HepG2 (cell line): Measurements from ENCODE around the gene MACROH2A1. TPM values are rescaled to one million over a fixed set of nuclear protein-coding genes. Genes with fewer than 3 reads are reported as not detected.

ENCODE experiments used
- ATAC-seq: fragments of 200-7000 bp; cut with Tn5 transposase; 3 replicates; pipeline ENCODE4 v1.9.1; 2020; ENCODE audit warnings: mild to moderate bottlenecking, moderate library complexity
- BruUV-seq: library from RNA; stranded (reverse); fragments of 400-500 nt; replicated peaks from 2 replicates; lab custom pipeline; 2021; lab: Mats Ljungman, UMichigan
- CTCF ChIA-PET: fragments of 300-600 bp; formaldehyde crosslinking; extraction: SDS; loops from one replicate; lab custom pipeline; 2021; ENCODE audit warnings: low total read pairs, inconsistent platforms, low intra/inter-chr PET ratio; lab: Yijun Ruan, JAX
- POLR2A ChIA-PET: fragments of 350-600 bp; sonication (Branson Sonifier 250); formaldehyde crosslinking; loops from one replicate; lab custom pipeline; 2020; ENCODE audit warnings: antibody characterized with exemption, inconsistent platforms; lab: Yijun Ruan, JAX
- DNase-seq: peaks from one replicate; pipeline ENCODE4 v3.0.0-alpha.2; 2015; ENCODE audit warnings: low spot score
- FAIRE-seq: peaks from 3 replicates; lab custom pipeline; 2011; peaks lifted over from hg19 to GRCh38; lab: Jason Lieb, UNC
- H2AFZ ChIP-seq: one replicate; pipeline ENCODE4 v1.6.1; 2011; ENCODE audit warnings: low read length, inconsistent platforms
- H3K27ac ChIP-seq: fragments of 300-600 bp; 3 replicates; pipeline ENCODE4 v1.8.0; 2011; ENCODE audit warnings: mixed run types, mild to moderate bottlenecking, mixed read lengths, low read length, inconsistent platforms; ENCODE audit not compliant: insufficient read depth; ENCODE audit errors: extremely low read length
- H3K27me3 ChIP-seq, 2 experiments: fragments of 200-600 bp in 1 of 2; 2 replicates in 1 of 2; 3 replicates in 1 of 2; pipeline versions ENCODE4 v1.6.0 to v1.8.0; 2011; ENCODE audit warnings: low read length in 2 of 2, mild to moderate bottlenecking in 2 of 2, moderate library complexity in 2 of 2, inconsistent platforms in 1 of 2; ENCODE audit not compliant: insufficient read depth in 2 of 2, control insufficient read depth in 1 of 2
- H3K36me3 ChIP-seq, 2 experiments: fragments of 200-600 bp in 1 of 2; replicated peaks in 1 of 2; 2 replicates in 1 of 2; 3 replicates in 1 of 2; pipeline versions ENCODE4 v1.5.1 to v1.8.0; 2011; ENCODE audit warnings: low read length in 2 of 2, inconsistent platforms in 1 of 2; ENCODE audit not compliant: insufficient read depth in 2 of 2, control insufficient read depth in 1 of 2
- H3K4me1 ChIP-seq: 2 replicates; pipeline ENCODE4 v1.5.1; 2012; ENCODE audit warnings: low read length, inconsistent platforms; ENCODE audit not compliant: insufficient read depth
- H3K4me2 ChIP-seq: 2 replicates; pipeline ENCODE4 v1.6.0; 2011; ENCODE audit warnings: low read depth, low read length, inconsistent platforms
- H3K4me3 ChIP-seq, 3 experiments: fragments of 200-600 bp in 1 of 3; sonication (generic), shearing (Covaris generic) in 1 of 3; replicated peaks in 1 of 3; 2 replicates each; pipeline ENCODE4 v1.5.1; 2011 to 2016; ENCODE audit warnings: low read length in 3 of 3, inconsistent platforms in 2 of 3, low read depth in 2 of 3, mild to moderate bottlenecking in 2 of 3, control low read depth in 1 of 3, mixed read lengths in 1 of 3; ENCODE audit not compliant: insufficient read depth in 1 of 3
- H3K79me2 ChIP-seq: one replicate; pipeline ENCODE4 v1.6.1; 2011; ENCODE audit warnings: low read length, inconsistent platforms; ENCODE audit not compliant: insufficient read depth
- H3K9ac ChIP-seq: 2 replicates; pipeline ENCODE4 v1.6.0; 2011; ENCODE audit warnings: mild to moderate bottlenecking, low read depth, low read length, inconsistent platforms; ENCODE audit not compliant: insufficient read depth
- H3K9me3 ChIP-seq: 2 replicates; pipeline ENCODE4 v1.5.1; 2012; ENCODE audit warnings: mild to moderate bottlenecking, low read length
- H4K20me1 ChIP-seq: 2 replicates; pipeline ENCODE4 v1.6.0; 2011; ENCODE audit warnings: inconsistent platforms, mild to moderate bottlenecking, low read length, moderate library complexity; ENCODE audit not compliant: insufficient read depth
- EHMT2 ChIP-seq: fragments of 200-600 bp; sonication (generic); IDR thresholded peaks from 2 replicates; pipeline ENCODE4 v1.7.0; 2017; ENCODE audit warnings: antibody characterized with exemption, low read depth, low read length, borderline replicate concordance
- FOXJ3 ChIP-seq: sonication (generic); formaldehyde crosslinking; IDR thresholded peaks from 2 replicates; pipeline ENCODE4 v1.4.0; 2020; ENCODE audit warnings: missing genetic modification reagents, mild to moderate bottlenecking, borderline replicate concordance
- HMG20B ChIP-seq: conservative IDR thresholded peaks from 2 replicates; pipeline ENCODE4 v1.6.1; 2016; ENCODE audit warnings: missing genetic modification reagents, missing compliant biosample characterization
- HNRNPUL1 ChIP-seq: fragments of 200-400 bp; formaldehyde crosslinking; IDR thresholded peaks from 2 replicates; pipeline ENCODE4 v1.6.1; 2017; ENCODE audit warnings: low read depth, mild to moderate bottlenecking, low read length, moderate library complexity
- KAT7 ChIP-seq: IDR thresholded peaks from 2 replicates; pipeline ENCODE4 v1.6.1; 2018; ENCODE audit warnings: borderline replicate concordance, missing compliant biosample characterization
- TFAP4 ChIP-seq: sonication (generic); IDR thresholded peaks from 2 replicates; pipeline ENCODE4 v1.6.1; 2016; ENCODE audit warnings: low read depth, borderline replicate concordance
- YEATS4 ChIP-seq: sonication (generic); formaldehyde crosslinking; IDR thresholded peaks from 2 replicates; pipeline ENCODE4 v1.4.0; 2020; ENCODE audit warnings: missing genetic modification reagents, borderline replicate concordance
- YY1 ChIP-seq: IDR thresholded peaks from 2 replicates; pipeline ENCODE4 v1.6.1; 2011; ENCODE audit warnings: low read length, low read depth, moderate library complexity, mild to moderate bottlenecking; ENCODE audit not compliant: insufficient read depth, insufficient replicate concordance
- ZFAT ChIP-seq: sonication (generic); formaldehyde crosslinking; conservative IDR thresholded peaks from 2 replicates; pipeline ENCODE4 v1.8.1; 2023; ENCODE audit warnings: missing genetic modification reagents, inconsistent platforms
- ZFP41 ChIP-seq: sonication (generic); formaldehyde crosslinking; IDR thresholded peaks from 2 replicates; pipeline ENCODE4 v1.4.0; 2020; ENCODE audit warnings: mild to moderate bottlenecking, missing genetic modification reagents, borderline replicate concordance
- ZMAT3 ChIP-seq: sonication (generic); formaldehyde crosslinking; conservative IDR thresholded peaks from 2 replicates; pipeline ENCODE4 v1.7.0; 2021; ENCODE audit warnings: missing genetic modification reagents
- ZNF207 ChIP-seq: fragments of 450-650 bp; IDR thresholded peaks from 2 replicates; pipeline ENCODE4 v1.6.1; 2016; ENCODE audit warnings: antibody characterized with exemption, borderline replicate concordance
- ZNF263 ChIP-seq: sonication (generic); formaldehyde crosslinking; IDR thresholded peaks from 2 replicates; pipeline ENCODE4 v1.4.0; 2020; ENCODE audit warnings: missing genetic modification reagents
- ZNF556 ChIP-seq: sonication (generic); formaldehyde crosslinking; IDR thresholded peaks from 2 replicates; pipeline ENCODE4 v1.4.0; 2020; ENCODE audit warnings: mild to moderate bottlenecking, missing genetic modification reagents, borderline replicate concordance
- ZNF646 ChIP-seq: sonication (generic); formaldehyde crosslinking; IDR thresholded peaks from 2 replicates; pipeline ENCODE4 v1.9.0; 2021; ENCODE audit warnings: mild to moderate bottlenecking, missing genetic modification reagents
- whole genome bisulfite sequencing: methylation state at CpG from one replicate; pipeline ENCODE4 v1.1.6; 2017; ENCODE audit warnings: low lambda C conversion rate; 5-methylcytosine and 5-hydroxymethylcytosine counted together
- in situ Hi-C: cut with HindIII; loops from 2 replicates; pipeline ENCODE4 v1.10.0; 2017; ENCODE audit warnings: low pct_unique_long_range_greater_than_20kb; ENCODE audit not compliant: extremely low pct_ligation_motif_present
- intact Hi-C: fragments of 100-400 bp; cut with micrococcal nuclease; formaldehyde crosslinking; loops from one replicate; pipeline ENCODE4 v1.10.0; 2022; ENCODE audit not compliant: unreplicated experiment
- polyA plus RNA-seq, 8 experiments: library from polyadenylated mRNA; depleted of rRNA in 3 of 8; stranded (reverse) in 7 of 8; unstranded in 1 of 8; fragments of >200 nt; fragmentation: Illumina TruSeq in 4 of 8; extraction: Trizol in 4 of 8; gene quantifications; 2 replicates each; pipeline versions ENCODE4 v1.2.1 to v1.2.3, GENCODE V29; 2011 to 2016; ENCODE audit warnings: low read depth in 4 of 8, missing spikeins in 1 of 8, mixed read lengths in 1 of 8; ENCODE audit not compliant: insufficient read depth in 1 of 8
- total RNA-seq, 5 experiments: library from RNA; depleted of rRNA; stranded (reverse); fragments of >200 nt; fragmentation: Illumina TruSeq; extraction: Trizol; gene quantifications; 2 replicates each; pipeline ENCODE4 v1.2.3, GENCODE V29; 2016; ENCODE audit warnings: low read depth in 1 of 5
- TF ChIP-seq, protein P1 (sequence below): sonication (generic); formaldehyde crosslinking; IDR thresholded peaks from 2 replicates; pipeline ENCODE4 v1.9.0; 2021; ENCODE audit warnings: missing genetic modification reagents, mild to moderate bottlenecking, borderline replicate concordance

MACROH2A1 gene
- total and polyA plus RNA-seq, 2 of the 13 experiments (the other 11 are each of a cell fraction or from before 2014, with no cell fraction given), result 69.1 to 158 TPM

DNA sequence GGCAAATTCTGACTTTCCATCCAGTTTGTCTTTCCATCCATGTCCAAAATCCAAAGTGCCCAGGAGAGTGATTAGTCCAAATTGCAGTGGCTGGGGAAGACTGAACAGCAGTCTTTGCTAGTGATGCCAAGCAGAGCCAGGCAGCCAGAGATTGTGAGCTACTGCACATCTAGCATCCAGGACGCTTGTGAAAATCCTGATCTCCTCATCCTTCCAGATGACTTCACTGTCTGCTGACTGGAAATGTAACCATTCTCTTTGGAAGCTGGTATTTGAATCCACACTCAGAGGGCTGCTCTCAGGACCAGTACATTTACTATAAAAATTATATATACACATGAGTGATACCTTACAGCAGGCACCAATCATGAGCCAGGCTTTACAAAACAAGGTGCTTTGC lies 49.6 kb downstream of the MACROH2A1 start:
- Histone ChIP-seq H3K36me3 (peaks cover 34 to 79% of the 10 kb centered on the region in 2 experiments; a peak in 4 of 5 replicates), H2AFZ (no peak overlapping the region), H3K9me3 (no peaks in the 10 kb centered on the region), H3K79me2 (no peaks in the 10 kb centered on the region), H4K20me1 (no peaks in the 10 kb centered on the region), H3K4me2 (no peak overlapping the region), H3K9ac (no peak overlapping the region), H3K27me3 (no peaks in the 10 kb centered on the region), H3K4me1 (no peaks in the 10 kb centered on the region), H3K4me3 (no peak overlapping the region), H3K27ac (no peak overlapping the region)
- BruUV-seq, result no TSS peak
- DNase-seq, result no peak
- 100% methylated on average over 1 of the region's 1 CpG for WGBS
- ChIA-PET CTCF (no interaction called here), POLR2A (no interaction called here)
- no peak for FAIRE-seq
- in situ Hi-C loops, result no loop called here
- no peak for ATAC-seq
- intact Hi-C loops, result no loop called here
- TF ChIP-seq YEATS4, result no peak
- no peak for TF ChIP-seq TFAP4
- TF ChIP-seq FOXJ3 (CRISPR knock-in tag), result no peak
- no peak for TF ChIP-seq EHMT2
- no peak for TF ChIP-seq HNRNPUL1
- no peak for TF ChIP-seq ZFP41 (CRISPR knock-in tag)
- TF ChIP-seq KAT7 (CRISPR knock-in tag), result no peak
- TF ChIP-seq, protein P1, sequence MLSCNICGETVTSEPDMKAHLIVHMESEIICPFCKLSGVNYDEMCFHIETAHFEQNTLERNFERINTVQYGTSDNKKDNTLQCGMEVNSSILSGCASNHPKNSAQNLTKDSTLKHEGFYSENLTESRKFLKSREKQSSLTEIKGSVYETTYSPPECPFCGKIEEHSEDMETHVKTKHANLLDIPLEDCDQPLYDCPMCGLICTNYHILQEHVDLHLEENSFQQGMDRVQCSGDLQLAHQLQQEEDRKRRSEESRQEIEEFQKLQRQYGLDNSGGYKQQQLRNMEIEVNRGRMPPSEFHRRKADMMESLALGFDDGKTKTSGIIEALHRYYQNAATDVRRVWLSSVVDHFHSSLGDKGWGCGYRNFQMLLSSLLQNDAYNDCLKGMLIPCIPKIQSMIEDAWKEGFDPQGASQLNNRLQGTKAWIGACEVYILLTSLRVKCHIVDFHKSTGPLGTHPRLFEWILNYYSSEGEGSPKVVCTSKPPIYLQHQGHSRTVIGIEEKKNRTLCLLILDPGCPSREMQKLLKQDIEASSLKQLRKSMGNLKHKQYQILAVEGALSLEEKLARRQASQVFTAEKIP (CRISPR knock-in tag), result no peak
- no peak for TF ChIP-seq YY1
- no peak for TF ChIP-seq HMG20B (CRISPR knock-in tag)
- no peak for TF ChIP-seq ZMAT3
- no peak for TF ChIP-seq ZNF556 (CRISPR knock-in tag)
- TF ChIP-seq ZNF263, result no peak
- TF ChIP-seq ZNF646, result no peak
- TF ChIP-seq ZNF207, result no peak
- no peak for TF ChIP-seq ZFAT (CRISPR knock-in tag)
- TF ChIP-seq, all 625 proteins: peak for 0
